HG03432 (cell line): ENCODE data around the gene ELAC2.

Experiments used
- ATAC-seq: cut with Tn5 transposase; IDR thresholded peaks from one replicate; pipeline ENCODE4 v1.9.1; 2021; ENCODE audit warnings: mild to moderate bottlenecking, moderate library complexity; ENCODE audit not compliant: unreplicated experiment

The ELAC2 gene

DNA sequence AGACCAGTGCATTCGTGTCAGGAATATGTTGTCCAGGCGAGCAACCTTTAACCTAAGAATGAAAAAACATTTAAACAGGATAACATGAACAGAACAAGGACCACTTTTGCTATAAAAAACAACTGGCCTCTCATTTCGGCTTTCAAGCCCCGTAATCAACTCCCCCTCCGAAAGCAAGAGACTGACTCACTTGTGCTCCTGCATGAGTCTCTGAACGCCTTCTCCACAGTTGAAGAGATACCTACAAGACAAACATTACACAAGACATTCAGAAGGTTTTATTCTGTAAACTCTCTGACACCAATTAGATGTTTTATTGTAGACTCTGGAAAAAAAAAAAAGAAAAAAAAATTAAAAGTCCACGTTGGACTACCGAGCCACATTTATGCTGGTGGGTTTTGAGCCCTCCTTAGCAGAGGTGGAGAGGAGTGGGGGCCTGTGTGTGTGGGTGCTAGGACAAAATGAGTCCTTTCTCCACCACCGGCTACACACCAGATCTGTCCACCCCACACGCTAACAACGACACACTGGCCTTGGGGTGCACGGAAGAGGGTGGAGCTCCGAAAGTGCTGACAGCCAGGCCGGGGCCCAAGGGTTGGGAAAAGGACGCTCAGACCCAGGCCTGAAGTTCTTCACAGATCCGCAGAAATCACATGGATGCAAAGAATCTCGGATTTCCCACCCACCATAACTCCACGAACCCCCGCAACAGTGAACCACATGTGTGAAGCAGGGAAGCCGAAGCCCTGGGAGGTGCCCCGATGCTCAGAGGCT, 759 bp downstream of the ELAC2 start:
- peak; percentile 7 for ATAC-seq

DNA sequence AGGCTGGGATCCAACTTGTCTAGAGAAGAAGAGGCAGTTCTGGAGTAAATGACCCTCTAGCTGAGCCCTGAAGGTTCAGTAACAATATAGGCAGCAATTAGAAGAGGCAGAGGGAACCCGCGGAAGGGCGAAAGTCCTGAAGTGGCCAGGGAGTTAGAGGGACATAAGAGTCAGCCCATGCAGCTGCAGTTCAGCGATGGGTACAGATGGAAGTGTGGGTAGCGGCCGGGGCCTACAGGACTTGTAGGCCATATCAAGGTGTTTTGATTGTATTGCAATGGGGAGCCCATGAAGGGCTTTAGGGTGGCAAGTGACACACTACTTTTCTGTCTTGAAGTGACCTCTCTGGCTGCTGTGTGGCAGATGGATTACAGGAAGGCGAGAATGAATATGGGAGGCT, 3.0 kb downstream of the ELAC2 start:
- ATAC-seq: no peak

DNA sequence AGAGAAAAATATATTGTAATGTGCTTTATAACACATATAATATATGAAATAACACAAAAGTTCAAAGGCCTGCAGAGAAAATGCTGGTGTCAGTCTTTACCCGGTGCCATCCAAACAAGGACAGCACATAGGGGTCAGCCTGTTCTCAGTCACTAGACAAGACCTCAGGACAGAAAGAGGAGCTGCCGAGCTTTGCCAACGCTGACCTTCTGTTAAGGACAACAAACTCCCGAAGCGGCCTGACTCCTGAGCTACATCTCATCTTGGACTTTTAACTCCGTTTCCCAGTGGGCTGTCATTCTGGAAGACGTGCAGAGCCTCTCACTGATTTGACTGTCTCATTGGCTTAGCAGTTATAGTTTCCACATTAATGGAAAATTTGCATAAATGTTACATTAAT, 6.9 kb downstream of the ELAC2 start:
- ATAC-seq: no peak

DNA sequence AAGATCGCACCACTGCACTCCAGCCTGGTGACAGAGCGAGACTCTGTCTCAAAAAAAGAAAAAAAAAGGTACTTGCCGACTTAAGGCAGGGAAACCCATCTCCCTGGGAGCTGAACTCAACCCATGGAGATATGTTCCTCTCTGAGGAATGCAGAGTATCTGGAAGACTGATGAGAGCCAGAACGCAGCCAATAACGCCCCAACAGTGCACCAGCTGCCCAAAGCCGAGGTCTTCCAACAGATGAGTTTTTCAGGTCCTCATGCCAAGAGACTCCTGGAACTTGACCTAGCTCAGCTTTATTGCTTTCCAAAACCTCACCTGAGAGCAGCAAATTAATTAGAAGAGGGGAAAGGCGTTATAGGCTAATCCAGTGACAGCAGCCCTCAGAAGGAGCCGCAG, 9.4 kb downstream of the ELAC2 start:
- no peak for ATAC-seq

DNA sequence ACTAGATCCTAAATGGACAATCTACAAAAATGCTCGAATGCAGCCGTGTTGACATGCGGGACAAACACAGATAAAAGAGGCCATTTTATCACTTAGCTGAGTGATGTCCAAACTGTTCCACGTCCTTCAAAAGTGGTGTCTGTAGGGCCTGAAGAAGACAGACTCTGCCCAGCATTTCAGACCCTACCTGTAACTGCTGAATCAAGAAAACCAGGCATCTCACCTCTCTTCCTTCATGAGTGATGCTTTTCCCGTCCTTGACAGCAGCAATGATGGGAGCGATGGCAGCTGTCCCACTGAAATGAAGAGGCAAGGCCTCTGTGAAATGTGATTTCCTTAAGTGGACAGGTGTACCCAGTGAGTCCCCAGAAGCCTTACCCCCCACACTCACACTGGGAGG, 12.3 kb downstream of the ELAC2 start:
- no peak for ATAC-seq

DNA sequence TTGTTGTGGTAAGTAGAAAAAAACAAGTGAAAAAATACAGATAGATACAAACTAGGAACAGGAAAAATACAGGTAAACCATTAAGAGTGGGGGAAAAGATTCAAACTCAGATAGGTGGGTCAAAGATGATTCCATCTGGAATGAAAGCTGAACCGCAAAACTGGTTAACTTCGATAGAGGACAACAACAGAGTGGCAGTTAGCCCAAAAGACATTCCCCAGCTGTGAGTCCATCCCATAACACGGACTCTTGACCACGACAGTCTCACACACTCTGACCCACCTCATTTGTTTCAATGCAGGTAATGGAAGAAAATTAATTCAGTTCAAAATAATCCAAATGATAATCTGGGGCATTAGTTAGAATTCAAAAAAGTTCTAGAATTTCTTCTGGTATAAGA, 13.5 kb downstream of the ELAC2 start:
- ATAC-seq: no peak

DNA sequence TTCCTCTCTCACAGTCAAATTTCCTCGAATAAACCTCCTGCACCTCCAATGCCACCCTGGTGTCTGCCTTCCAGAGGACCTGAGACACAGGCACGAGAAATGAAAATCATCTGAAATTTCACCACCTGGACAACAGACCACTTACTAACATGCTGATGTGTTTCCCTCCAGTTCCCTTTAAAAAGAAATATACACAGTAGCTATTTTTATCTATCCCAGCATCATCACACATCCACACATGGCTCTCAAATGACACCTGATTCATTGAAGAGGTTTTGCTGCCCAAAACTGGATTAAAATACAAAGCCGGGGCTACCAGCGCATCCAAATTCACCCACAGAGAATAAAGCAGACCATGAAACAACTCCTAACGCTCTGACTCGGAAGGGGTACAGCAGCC, 13.9 kb downstream of the ELAC2 start:
- ATAC-seq: no peak

DNA sequence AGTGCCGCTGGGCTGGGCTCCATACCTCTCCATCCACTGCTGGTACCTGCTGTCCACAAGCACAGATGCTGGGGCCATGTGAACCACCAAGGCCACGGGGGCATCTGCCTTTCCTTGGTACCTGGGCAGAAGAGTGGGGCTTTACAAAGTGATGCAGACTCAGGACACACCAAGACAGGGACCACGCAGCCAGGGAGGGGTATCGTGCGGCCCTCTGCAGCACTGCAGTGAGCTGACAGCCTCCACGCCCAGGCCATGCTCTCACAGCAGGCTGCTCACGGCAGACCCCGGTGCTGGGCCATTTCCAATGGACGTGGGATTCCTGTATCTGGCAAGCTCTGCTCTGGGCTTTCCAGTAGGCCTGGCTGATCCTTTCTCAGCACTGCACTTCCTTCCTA, 14.4 kb downstream of the ELAC2 start:
- no peak for ATAC-seq

DNA sequence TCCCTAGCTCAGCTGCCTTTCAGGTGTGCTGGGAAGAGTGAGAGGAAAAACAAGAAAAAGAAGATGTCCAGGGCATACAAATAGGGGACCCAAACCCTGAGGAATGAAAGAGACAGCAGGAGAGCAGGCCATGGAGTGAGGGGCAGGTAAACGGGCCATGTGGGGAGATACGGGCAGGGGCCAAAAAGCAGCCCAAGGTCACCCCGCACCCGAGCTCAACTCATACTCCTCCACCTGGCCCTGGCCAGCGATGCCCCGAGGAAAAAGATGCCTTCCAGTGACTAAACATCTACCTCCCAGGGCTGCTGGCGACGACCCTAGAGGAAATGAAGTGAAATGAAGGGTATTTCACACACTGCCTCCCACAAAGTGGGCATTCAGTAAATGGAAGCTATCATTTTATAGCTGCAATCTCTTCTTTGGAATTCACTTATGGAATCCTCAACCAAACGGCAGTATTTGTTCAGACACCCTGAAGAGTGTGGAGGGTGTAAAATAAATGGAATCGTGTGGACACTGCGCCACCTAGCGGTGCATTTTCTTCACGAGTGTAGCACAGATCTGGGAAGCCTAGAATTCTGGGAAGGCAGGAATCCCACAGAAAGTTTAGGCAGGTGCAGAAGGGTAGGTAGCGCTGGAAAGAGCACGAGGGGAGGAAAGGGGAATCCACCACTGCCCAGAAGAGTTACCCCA, 14.9 kb downstream of the ELAC2 start:
- ATAC-seq: no peak

DNA sequence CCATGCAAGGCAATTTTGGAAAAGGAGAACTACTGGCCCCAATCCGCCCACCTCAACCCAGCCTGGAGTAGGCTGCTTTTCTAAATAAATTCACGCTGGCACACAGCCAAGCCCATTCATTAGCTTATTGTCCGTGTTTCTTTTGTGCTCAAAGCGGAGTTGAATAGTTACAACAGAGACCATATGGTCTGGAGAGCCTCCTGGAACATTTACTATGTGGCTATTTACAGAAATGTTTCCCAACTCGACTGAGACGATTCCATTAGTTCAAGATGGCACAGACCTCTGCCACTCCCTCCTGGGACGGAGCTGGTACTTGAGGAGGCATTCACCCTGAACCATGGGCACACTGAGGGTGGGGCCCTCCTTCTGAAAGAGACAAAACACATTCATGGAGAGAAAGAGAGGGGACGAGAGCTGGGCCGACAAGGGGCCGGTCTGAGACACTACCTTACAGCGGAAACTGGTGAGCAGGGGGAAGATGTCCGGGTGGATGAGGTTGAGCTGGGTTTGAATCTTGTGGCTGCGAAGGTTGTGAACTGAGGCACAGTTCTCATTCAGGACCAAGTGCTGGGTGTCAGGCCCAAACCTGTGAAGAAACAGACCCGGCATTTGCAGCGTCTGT, 15.7 kb downstream of the ELAC2 start:
- no peak for ATAC-seq

DNA sequence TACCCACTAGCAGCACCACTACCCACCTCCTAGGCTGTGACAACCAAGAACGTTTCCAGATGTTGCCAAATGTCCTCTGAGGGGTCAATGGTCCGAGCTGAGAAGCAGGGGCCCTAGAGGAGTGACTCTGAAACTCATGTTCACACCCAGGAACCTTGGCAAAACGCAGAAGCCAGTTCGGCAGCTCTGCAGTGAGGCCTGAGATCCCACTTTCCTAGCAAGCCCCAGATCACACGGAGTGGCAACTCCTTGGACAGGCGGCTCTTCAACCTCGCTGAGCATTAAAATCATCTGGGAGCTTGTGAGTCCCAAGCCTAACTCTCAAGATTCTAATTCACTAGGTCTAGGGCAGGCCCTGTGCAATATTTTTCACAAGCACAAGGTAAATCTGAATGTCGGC, 17.3 kb downstream of the ELAC2 start:
- ATAC-seq: no peak

DNA sequence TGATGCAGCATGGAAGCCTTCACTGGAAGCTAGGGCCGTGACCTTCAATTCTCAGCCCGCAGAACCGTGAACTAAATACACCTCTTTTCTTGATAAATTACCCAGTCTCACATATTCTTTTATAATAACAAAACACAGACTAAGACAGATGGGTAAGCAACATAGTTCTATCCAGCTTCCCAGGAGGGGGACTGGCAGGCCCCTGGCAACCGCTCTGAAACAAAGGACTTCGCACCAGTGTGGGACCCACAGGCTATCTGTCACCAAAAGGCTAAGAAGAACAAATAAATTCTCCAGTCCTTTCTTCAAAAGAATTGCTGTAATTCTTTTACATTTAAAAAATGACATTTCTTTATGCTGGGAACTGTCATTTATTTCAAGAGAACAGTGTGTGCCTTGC, 19.0 kb downstream of the ELAC2 start:
- no peak for ATAC-seq

DNA sequence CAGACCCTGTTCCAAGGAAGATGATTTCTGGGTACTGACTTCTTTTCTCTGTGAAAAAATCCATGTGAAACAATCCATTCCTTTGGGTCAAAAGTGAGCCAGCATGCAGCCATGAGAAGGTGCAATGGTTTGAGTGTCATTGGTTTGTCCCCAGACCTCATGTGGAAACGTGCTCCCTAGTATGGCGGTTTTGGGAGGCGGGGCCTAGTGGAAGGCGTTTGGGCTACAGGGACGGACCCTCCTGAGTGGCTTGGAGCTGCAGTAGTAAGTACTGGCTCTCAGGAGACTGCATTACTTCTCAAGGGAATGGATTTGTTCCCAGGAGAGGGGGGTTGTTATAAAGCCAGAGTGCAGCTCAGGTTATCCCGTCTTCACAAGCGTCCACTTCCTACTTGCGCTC, 19.4 kb downstream of the ELAC2 start:
- ATAC-seq: no peak

DNA sequence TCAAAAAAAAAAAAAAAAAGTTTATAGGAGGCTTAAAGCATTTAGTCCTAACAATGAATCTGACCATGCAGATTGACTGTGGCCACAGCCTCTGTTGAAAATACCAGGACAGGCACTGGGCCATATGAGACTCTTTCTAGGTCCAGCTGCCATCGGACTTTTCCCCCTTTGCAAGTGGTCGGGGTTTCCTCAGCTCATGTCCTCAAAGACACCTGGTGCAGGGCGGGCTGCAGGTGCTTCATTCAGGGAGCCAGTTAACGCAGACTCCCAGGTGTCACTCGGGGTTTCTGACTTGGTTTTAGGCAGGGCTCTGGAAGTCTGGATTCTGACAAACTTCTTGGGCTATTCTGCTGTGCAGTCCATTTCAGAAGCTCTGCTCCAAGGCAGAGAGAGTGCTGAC, 20.9 kb downstream of the ELAC2 start:
- no peak for ATAC-seq

DNA sequence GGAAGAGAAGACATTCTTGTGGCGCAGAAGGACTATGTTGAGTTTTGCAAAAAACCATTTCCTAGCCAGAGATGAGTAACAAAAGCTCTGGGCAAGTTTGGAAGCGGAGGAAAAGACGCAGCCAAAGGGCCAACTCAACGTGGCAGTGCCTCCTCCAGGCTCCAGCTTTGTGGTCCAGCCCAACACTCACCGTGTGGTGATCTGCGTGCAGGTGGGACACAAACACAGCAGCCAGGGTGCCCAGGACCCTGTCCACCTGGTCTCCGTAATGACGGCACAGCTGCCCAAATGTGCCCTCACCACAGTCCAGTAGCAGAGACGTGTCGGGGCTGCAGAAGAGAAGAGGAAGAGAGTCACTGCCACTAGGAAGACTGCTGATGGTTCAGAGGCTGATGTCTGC, 21.5 kb downstream of the ELAC2 start:
- ATAC-seq: no peak

DNA sequence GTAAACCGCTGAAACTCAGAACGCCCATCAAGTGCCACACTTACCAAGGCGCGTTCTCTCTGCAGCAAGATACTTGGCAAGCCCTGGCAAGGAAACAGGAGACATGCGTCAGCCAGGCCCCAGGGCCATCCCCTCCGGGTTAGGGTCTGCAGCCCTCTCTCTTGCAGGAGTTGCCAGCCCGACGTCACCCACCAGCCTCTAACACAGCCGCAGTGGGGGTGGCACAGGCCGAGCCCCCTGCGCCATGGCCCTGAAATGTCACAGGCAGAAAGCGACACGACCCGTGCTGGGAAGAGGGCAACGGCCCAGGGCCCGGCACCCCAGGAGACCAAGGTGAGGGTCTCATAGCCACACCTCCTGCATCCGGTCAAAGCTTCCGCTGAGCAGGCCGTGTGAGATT, 21.9 kb downstream of the ELAC2 start:
- ATAC-seq: no peak

DNA sequence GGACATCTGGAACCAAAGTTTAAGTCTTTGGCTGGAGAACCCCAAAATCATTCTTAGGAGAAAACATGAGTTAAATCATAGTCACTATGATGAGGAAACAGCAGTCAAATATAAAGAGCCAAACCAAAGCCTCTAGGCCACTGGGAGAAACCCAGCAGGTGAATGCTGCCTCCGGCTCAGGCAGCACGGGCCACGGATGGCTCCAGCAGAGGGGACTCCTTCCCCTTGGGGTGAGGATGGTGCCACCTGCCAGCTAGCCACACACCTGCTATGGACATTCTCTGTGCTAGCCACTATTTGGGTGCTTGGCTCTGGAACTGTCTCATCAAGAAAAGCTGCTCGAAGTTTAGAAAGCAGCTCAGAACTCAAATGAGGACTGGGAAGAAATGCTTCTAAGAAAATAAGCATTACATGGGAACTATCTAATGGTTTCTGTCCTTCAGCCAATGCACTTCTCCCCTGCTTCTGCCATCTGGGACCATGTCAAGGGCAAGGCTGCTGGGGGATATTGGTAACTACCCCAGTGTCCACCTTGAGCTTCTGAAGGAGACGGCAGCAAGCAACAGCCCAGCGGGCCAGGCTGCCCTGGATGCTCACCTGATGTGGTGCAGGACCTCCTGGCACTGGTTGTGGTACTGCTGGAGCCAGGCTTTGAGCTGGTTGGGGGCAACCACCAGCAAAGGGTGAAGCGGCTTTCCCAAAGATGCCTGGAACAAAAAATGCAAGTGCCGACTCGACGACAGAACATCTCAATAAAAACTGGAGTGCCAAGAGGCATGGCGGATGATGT, 22.5 kb downstream of the ELAC2 start:
- ATAC-seq: no peak

DNA sequence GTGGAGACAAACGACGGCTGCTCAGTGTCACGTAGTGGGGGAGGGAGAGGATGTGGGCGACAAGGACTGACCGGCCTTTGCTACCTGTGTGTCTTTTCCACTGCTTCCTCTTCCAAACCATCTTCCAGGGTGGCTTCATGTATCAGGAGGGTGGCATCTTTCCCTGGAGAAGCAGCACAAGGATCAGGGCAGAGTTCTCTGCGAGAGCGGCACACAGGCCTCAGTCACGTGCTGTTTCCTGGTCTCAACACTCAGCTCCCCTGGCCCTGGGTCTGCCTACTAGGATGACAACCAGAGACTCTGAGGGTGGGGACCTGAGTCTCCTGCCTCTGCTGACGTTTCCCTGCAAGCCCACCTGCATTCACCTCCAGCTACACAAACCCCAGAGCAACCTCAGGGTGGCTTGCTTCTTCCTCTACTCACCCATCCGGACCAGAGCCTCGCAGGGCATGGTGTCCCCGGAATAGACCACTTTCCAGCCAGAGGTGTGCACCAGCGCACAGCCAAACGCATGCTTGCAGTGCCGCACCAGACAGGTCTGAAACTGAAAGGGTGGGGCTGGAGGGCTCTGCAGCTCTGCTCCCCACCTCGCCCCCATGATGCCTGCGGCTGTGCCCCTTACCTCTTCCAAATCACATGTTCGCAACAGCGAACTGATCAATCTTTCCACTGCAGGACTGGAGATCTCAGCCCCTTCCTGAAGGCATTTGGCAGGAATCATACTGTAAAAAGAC, 23.3 kb downstream of the ELAC2 start:
- no peak for ATAC-seq

DNA sequence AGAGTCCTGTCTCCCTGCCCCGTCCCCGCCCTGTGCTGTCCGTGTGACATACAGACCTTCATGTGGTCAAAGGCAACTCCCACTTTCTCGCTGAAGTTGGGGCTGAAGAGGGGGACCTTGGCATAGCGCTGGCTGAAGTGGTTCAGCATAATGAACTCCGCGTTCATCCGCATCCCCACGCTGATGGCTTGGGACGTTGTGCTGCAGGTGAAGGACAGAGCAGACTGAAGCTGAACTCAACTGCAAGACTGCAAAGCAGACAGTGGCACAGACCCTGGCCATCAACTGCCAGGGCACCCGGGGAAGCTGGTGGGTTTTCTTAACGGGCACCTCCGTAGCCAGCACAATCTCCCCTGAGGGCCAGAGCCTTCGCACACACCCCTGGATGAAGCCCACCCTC, 24.2 kb downstream of the ELAC2 start:
- ATAC-seq: no peak

DNA sequence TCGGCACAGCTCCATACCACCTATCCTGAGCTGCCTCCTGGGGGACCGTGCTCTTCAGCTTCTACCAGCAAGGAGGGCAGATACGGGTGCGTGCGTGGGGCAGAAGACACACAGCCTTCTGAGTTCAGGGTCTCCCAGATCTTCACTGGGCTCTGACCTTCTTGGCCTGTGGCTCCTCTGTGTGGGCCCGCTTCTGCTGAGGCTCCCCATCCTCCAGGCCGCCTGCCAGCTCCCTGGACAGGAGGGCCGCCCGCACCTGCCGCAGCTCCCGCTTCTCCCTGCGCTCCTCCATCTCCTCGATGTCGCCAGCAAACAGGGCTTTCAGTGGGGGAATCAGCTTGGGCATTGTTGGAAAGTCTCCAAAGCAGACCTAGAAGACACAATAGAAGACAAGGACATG, 25.2 kb downstream of the ELAC2 start:
- ATAC-seq: no peak

DNA sequence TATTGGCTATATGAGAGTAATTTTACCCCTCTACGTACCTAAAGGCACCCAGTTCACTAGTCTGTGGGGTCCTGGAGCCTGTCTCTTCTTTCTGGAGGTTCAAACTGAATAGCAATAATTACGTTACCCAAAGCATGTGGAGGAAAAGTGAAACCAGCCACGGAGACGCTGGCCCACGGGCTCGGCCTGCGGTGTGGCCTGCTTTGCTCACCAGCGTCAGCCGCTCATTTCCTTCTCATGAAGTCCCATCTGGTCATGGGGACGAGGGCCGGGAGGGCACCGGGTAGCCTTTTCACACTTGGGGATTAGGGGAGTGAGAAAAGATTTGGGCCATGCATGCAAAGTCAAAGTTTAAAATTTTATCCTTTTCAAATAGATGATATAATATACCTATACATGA, 26.9 kb downstream of the ELAC2 start:
- no peak for ATAC-seq
